GM21528 (cell line): Measurements from ENCODE around the gene TMEM132C.

Experiments used
- ATAC-seq: cut with Tn5 transposase; IDR thresholded peaks from one replicate; pipeline ENCODE4 v1.9.1; 2021; ENCODE audit warnings: mild to moderate bottlenecking, moderate library complexity; ENCODE audit not compliant: unreplicated experiment, low FRiP score

Gene TMEM132C

GRCh38 chr12:128644664-128645296 is 377.8 kb downstream of the TMEM132C start:
- ATAC-seq = no peak

GRCh38 chr12:128649902-128650301 is 382.9 kb downstream of the TMEM132C start:
- no peak for ATAC-seq

- no peak for ATAC-seq
These were observed 385.3 kb downstream of the TMEM132C start for GRCh38 chr12:128652136-128652751.

- ATAC-seq = no peak
These were observed 387.5 kb downstream of the TMEM132C start for GRCh38 chr12:128654468-128654867.

- ATAC-seq = no peak
These were observed 390.4 kb downstream of the TMEM132C start for GRCh38 chr12:128657378-128657777.

GRCh38 chr12:128660532-128661225 is 393.7 kb downstream of the TMEM132C start:
- no peak for ATAC-seq

- no peak for ATAC-seq
These were observed 394.2 kb downstream of the TMEM132C start for GRCh38 chr12:128661226-128661569.

GRCh38 chr12:128662101-128662500 is 395.1 kb downstream of the TMEM132C start:
- no peak for ATAC-seq

- ATAC-seq = no peak
These were observed 397.5 kb downstream of the TMEM132C start for GRCh38 chr12:128664501-128664900.

- no peak for ATAC-seq
These were observed 400.2 kb downstream of the TMEM132C start for GRCh38 chr12:128667193-128667592.

GRCh38 chr12:128671528-128672042 is 404.6 kb downstream of the TMEM132C start:
- ATAC-seq = no peak

- ATAC-seq = no peak
These were observed 405.5 kb downstream of the TMEM132C start for GRCh38 chr12:128672428-128672827.

- no peak for ATAC-seq
These were observed 405.9 kb downstream of the TMEM132C start for GRCh38 chr12:128672893-128673292.

- no peak for ATAC-seq
These were observed 408.6 kb downstream of the TMEM132C start for GRCh38 chr12:128675576-128675975.

GRCh38 chr12:128680555-128680954 is 413.6 kb downstream of the TMEM132C start:
- no peak for ATAC-seq

GRCh38 chr12:128682548-128683275 is 415.7 kb downstream of the TMEM132C start:
- no peak for ATAC-seq

GRCh38 chr12:128684352-128684751 is 417.4 kb downstream of the TMEM132C start:
- no peak for ATAC-seq

GRCh38 chr12:128685903-128686475 is 419.0 kb downstream of the TMEM132C start:
- no peak for ATAC-seq

- ATAC-seq = no peak
These were observed 420.9 kb downstream of the TMEM132C start for GRCh38 chr12:128687851-128688250.

- ATAC-seq = no peak
These were observed 423.7 kb downstream of the TMEM132C start for GRCh38 chr12:128690641-128691040.

- ATAC-seq = no peak
These were observed 426.1 kb downstream of the TMEM132C start for GRCh38 chr12:128693115-128693514.
